Nephron progenitor cell (in vitro differentiated cells): ENCODE results near the gene SFTPD.
A peak's percentile ranks its signal among the peaks of the same experiment; 100 is the strongest.

Source experiments
- DNase-seq: peaks from one replicate; pipeline ENCODE4 v3.0.0; 2021
- H3K27ac Mint-ChIP-seq: 2 replicates; pipeline ENCODE4 v1.8.0; 2021; ENCODE audit warnings: mild to moderate bottlenecking, moderate library complexity, mixed read lengths
- H3K27me3 Mint-ChIP-seq: 2 replicates; pipeline ENCODE4 v1.8.0; 2021; ENCODE audit warnings: mild to moderate bottlenecking, low read depth, mixed read lengths; ENCODE audit not compliant: poor library complexity
- H3K36me3 Mint-ChIP-seq: 2 replicates; pipeline ENCODE4 v1.8.0; 2021; ENCODE audit warnings: low read depth, mixed read lengths
- H3K4me1 Mint-ChIP-seq: 2 replicates; pipeline ENCODE4 v1.8.0; 2021; ENCODE audit warnings: mixed read lengths
- H3K4me3 Mint-ChIP-seq: 2 replicates; pipeline ENCODE4 v1.8.0; 2021; ENCODE audit warnings: mild to moderate bottlenecking, moderate library complexity, mixed read lengths
- H3K9me3 Mint-ChIP-seq: 2 replicates; pipeline ENCODE4 v1.8.0; 2021; ENCODE audit warnings: mild to moderate bottlenecking, moderate library complexity, mixed read lengths
- TF ChIP-seq, protein P1 (sequence below): fragments of 200-600 bp; sonication (generic); IDR thresholded peaks from 2 replicates; pipeline ENCODE4 v1.5.0; 2021; ENCODE audit warnings: antibody characterized with exemption

The SFTPD gene

DNA sequence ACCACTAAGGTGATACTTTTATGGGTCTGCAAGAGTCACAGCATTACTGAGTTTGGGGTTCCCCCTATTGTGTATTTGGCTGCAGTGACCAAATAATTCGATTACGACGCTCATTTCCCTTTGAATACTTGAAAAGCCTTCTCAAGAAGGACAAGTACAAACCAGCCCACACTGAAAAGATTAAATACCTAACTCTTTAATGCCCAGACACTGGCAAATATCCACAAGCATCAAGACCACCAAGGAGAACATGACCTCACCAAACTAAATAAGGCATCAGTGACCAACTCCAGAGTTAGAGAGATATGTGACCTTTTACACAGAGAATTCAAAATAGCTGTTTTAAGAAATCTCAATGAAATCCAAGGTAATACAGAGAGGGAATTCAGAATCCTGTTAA lies 31.8 kb upstream of the SFTPD start:
- no peak for DNase-seq
- Mint-ChIP-seq H3K27me3 (peaks cover 61% of the 10 kb centered on the region), H3K4me1 (peaks cover 11% of the 10 kb centered on the region), H3K9me3 (peaks cover 10% of the 10 kb centered on the region), H3K4me3 (peak overlapping the region; percentile 84), H3K36me3 (no peaks in the 10 kb centered on the region), H3K27ac (no peak overlapping the region)
- TF ChIP-seq, protein P1, sequence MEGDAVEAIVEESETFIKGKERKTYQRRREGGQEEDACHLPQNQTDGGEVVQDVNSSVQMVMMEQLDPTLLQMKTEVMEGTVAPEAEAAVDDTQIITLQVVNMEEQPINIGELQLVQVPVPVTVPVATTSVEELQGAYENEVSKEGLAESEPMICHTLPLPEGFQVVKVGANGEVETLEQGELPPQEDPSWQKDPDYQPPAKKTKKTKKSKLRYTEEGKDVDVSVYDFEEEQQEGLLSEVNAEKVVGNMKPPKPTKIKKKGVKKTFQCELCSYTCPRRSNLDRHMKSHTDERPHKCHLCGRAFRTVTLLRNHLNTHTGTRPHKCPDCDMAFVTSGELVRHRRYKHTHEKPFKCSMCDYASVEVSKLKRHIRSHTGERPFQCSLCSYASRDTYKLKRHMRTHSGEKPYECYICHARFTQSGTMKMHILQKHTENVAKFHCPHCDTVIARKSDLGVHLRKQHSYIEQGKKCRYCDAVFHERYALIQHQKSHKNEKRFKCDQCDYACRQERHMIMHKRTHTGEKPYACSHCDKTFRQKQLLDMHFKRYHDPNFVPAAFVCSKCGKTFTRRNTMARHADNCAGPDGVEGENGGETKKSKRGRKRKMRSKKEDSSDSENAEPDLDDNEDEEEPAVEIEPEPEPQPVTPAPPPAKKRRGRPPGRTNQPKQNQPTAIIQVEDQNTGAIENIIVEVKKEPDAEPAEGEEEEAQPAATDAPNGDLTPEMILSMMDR: no peak

DNA sequence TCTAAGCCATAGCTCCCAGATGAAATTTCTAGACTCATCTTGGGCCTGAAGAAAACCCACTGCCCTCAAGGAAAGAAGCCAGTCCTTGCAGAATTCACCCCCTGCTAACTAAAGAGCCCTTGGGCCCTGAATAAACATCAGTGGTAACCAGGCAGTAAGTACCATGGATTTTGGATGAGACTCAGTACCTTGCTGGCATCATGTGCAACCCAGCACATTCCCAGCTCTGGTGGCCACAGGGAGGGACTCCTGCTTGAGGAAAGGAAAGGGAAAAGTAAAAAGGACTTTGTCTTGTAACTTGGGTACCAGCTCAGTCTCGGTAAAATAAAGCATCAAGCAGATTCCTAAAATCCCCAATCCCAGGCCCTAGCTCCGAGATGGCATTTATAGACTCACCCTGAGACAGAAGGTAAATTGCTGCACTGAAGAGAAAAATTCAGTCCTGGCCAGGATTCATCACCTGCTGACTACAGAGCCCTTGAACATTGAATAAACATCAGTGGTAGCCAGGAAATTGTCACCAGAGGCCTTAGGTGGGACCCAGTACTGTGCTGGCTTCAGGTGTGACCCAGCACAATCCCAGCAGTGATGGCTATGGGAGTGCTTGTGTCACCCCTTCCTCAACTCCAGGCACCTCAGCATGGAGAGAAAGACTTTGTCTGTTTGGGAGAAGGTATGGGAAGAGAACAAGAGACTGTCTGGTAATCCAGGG lies 31.2 kb upstream of the SFTPD start:
- H3K4me3 Mint-ChIP-seq: peak overlapping the region; percentile 84
- TF ChIP-seq, protein P1: no peak
- H3K27ac Mint-ChIP-seq: no peak overlapping the region
- peaks cover 57% of the 10 kb centered on the region for H3K27me3 Mint-ChIP-seq
- H3K4me1 Mint-ChIP-seq: peaks cover 11% of the 10 kb centered on the region
- H3K9me3 Mint-ChIP-seq: peaks cover 16% of the 10 kb centered on the region
- H3K36me3 Mint-ChIP-seq: no peaks in the 10 kb centered on the region
- DNase-seq: no peak

DNA sequence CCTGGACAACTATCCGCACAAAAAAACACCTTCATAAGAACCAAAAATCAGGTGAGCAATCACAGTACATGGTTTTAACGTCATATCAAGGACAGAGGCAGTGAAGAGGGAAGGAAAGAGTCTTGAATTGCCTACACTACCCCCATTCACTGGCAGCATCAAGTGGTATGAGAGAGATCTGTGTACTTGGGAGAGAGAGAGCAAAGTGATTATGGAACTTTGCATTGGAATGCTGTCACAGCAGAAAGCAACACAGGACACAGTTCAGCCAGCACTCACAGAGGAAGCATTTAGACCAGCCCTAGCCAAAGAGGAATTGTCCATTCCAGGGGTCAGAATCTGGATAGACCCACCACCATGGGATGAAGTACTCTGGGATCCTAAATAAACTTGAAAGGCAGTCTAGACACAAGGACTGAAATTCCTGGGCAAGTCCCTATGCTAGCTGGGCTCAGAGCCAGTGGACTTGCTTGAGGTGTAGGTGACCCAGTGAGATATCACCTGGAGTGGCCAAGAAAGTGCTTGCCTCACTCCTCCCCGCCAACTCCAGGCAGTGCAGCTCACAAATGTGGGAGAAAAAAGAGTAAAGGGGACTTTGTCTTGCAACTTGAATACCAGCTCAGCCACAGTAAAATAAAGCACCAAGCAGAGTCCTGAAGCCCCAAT lies 30.5 kb upstream of the SFTPD start:
- Mint-ChIP-seq H3K27ac (peak overlapping the region; percentile 43), H3K9me3 (peaks cover 23% of the 10 kb centered on the region), H3K36me3 (no peaks in the 10 kb centered on the region), H3K4me1 (peaks cover 11% of the 10 kb centered on the region), H3K27me3 (peaks cover 52% of the 10 kb centered on the region), H3K4me3 (no peak overlapping the region)
- TF ChIP-seq, protein P1: no peak
- DNase-seq: no peak

DNA sequence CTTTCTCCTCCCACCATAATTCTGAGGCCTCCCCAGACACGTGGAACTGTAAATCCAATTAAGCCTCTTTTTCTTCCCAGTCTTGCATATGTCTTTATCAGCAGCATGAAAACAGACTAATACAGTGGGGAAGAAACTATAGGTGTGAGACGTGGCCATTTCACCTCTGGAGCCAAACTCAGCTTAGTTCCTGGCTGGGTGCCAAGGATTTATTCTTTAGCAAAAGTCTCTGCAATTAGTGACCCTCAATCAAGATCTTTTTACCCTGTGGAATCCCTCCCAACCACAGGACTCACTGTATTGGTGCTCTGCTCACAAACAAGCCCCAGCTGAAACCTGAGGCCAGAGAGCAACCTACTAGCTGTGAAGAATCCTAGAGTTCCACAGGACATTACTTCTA lies 28.1 kb upstream of the SFTPD start:
- Mint-ChIP-seq H3K27me3 (peaks cover 33% of the 10 kb centered on the region), H3K4me3 (no peak overlapping the region), H3K27ac (no peak overlapping the region), H3K9me3 (peaks cover 25% of the 10 kb centered on the region), H3K4me1 (peaks cover 11% of the 10 kb centered on the region), H3K36me3 (peaks cover 3% of the 10 kb centered on the region)
- DNase-seq: no peak
- TF ChIP-seq, protein P1: no peak

DNA sequence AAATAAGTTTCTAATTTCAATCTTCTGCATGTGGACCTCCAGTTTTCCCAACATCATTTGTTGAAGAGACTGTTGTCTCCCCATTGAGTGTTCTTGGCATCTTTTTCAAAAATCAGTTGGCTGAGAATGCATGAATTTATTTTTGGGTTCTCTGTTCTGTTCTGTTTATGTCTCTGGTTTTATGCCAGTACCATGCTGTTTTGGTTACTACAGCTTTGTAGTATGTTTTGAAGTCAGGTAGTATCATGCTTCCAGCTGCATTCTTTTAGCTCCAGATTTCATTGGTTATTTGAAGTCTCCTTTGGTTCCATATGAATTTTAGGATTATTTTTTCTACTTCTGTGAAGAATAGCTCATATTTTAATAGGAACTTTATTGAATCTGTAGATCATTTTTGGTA lies 21.2 kb upstream of the SFTPD start:
- Mint-ChIP-seq H3K27ac (no peak overlapping the region), H3K4me1 (no peaks in the 10 kb centered on the region), H3K36me3 (peaks cover 22% of the 10 kb centered on the region), H3K9me3 (peaks cover 52% of the 10 kb centered on the region), H3K4me3 (no peak overlapping the region), H3K27me3 (no peaks in the 10 kb centered on the region)
- DNase-seq: no peak
- TF ChIP-seq, protein P1: no peak
